Kidney epithelial cell (primary cell): Measurements from ENCODE around the gene SUMF2. TPM values are rescaled to one million over a fixed set of nuclear protein-coding genes. Genes with fewer than 3 reads are reported as not detected.
A peak's percentile ranks its signal among the peaks of the same experiment; 100 is the strongest.
"Not testable (repeated sequence)": the region's sequence is repeated elsewhere in the genome, so short reads cannot be mapped to it uniquely, and the experiment has no call there.

Source experiments
- DNase-seq: peaks from one replicate; pipeline ENCODE4 v3.0.0-alpha.2; 2010; ENCODE audit warnings: low read depth
- H3K27me3 ChIP-seq: 2 replicates; pipeline ENCODE4 v1.6.0; 2011; ENCODE audit warnings: low read length; ENCODE audit not compliant: control insufficient read depth, insufficient read depth
- H3K36me3 ChIP-seq: 2 replicates; pipeline ENCODE4 v1.5.1; 2011; ENCODE audit warnings: low read length; ENCODE audit not compliant: control insufficient read depth, insufficient read depth
- H3K4me3 ChIP-seq: 2 replicates; pipeline ENCODE4 v1.5.1; 2011; ENCODE audit warnings: low read depth, mild to moderate bottlenecking, control low read depth, low read length
- CTCF ChIP-seq: IDR thresholded peaks from 2 replicates; pipeline ENCODE4 v1.5.1; 2011; ENCODE audit warnings: mild to moderate bottlenecking, moderate library complexity, low read length, control low read depth, inconsistent platforms; ENCODE audit not compliant: insufficient read depth, poor library complexity, severe bottlenecking
- total RNA-seq: library from RNA; depleted of rRNA; stranded (reverse); fragments of >200 nt; gene quantifications from 2 replicates; pipeline ENCODE4 v1.2.3, GENCODE V29; 2015

The SUMF2 gene
- total RNA-seq, 1 donor from 2014 or later: 98.6 TPM

- peak; percentile 55 for DNase-seq
- Histone ChIP-seq H3K27me3 (no peaks in the 10 kb centered on the region), H3K36me3 (peaks cover 4% of the 10 kb centered on the region), H3K4me3 (peak overlapping the region; percentile 85)
- no peak for TF ChIP-seq CTCF
Measured at GRCh38 chr7:56105508-56105907, 41.4 kb downstream of the SUMF2 start.

DNA sequence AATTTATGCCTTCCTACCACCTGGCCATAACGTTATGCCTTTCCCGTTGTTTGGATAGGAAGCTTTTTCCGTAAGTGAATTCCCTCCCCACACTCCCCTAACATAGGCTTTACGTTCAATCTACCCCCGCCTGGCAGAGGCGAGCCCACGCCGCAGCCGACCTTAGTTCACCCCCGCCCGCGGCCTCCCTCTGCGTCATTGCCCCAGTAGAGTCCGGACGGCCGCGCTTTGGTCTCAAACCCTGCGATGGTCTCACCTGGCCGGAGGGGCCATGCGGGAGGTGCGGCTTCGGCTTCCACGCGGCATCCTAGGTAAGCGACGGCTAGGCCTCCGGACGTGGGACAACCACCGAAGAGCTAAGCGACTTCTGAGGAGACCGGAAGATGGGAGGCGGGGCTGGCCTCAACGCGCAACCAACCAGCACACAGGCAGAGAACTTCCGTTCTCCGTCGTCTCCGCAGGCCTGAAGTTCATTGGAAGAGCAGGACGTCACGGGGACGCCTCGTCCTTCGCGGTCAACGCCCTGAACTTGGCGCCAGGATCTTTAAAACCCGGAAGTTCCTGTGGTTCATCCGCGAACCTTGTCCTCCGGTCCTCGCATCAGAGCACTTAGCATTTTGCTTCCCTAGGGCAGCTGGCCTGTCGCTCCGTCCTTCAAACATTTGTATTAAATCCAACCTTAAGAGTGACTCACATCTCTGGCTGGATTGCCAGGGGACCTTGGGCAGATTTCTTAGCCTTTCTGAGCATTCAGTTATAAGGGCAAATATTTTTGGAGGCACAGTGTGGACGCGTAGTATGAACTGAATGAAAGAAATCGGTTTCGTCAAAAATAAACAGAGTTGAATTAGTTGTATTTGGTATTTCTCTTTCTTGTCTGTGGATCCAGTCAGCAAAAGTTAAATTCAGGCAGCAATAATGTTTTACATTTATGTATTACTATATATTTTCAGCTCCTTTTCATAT is 42.3 kb downstream of the SUMF2 start, which contains the start of gene CHCHD2:
Gene CHCHD2, minus strand, starts transcription at position 369 of the 966 bp plus-strand sequence. Its CDS starts 63 bp downstream, at position 306.
- peak; percentile 98 for DNase-seq
- H3K27me3 ChIP-seq: no peaks in the 10 kb centered on the region
- TF ChIP-seq CTCF: no peak

DNA sequence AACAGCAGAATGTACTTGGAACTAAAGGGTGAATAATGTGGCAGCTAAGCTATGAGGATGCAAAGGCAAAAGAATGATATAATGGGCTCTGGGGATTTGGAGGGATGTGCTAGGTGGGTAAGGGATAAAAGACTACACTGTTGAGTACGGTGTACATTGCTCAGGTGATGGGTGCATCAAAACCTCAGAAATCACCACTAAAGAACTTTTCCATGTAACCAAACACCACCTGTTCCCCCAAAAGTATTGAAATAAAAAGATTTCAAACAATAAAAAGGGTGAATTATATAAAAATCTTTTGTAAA is 43.8 kb downstream of the SUMF2 start:
- Histone ChIP-seq H3K4me3 (no peak overlapping the region), H3K27me3 (no peaks in the 10 kb centered on the region), H3K36me3 (peaks cover 2% of the 10 kb centered on the region)
- no peak for DNase-seq
- no peak for TF ChIP-seq CTCF

More for the DNA sequence above, 42.3 kb downstream of the SUMF2 start, which contains the start of gene CHCHD2:
- Histone ChIP-seq H3K36me3 (peaks cover 2% of the 10 kb centered on the region), H3K4me3 (peak within 1 kb of the TSS; percentile 85)

- no peaks in the 10 kb centered on the region for H3K36me3 ChIP-seq
- H3K27me3 ChIP-seq: no peaks in the 10 kb centered on the region
- H3K4me3 ChIP-seq: no peak overlapping the region
- no peak for TF ChIP-seq CTCF
- no peak for DNase-seq
Measured at GRCh38 chr7:56110611-56111010, 46.5 kb downstream of the SUMF2 start.

DNA sequence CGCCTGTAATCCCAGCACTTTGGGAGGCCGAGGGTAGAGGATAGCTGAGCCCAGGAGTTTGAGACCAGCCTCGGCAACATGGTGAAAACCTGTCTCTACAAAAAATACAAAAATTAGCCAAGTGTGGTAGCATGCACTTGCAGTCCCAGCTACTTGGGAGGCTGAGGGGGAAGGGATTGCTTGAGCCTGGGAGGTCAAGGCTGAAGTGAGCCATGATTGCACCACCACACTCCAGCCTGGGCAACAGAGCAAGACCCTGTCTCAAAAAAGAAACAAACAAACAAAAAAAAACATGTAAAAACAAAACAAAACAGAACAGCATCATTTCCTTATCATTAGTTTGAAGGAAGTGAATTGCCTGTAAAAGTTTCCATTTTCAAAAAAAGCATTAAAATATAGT is 48.2 kb downstream of the SUMF2 start:
- not testable (repeated sequence) for DNase-seq, H3K27me3 ChIP-seq, H3K4me3 ChIP-seq, H3K36me3 ChIP-seq

- no peaks in the 10 kb centered on the region for H3K36me3 ChIP-seq
- no peak for DNase-seq
- peaks cover 9% of the 10 kb centered on the region for H3K27me3 ChIP-seq
- no peak for TF ChIP-seq CTCF
- peak within 1 kb of the TSS; percentile 27 for H3K4me3 ChIP-seq
Measured at GRCh38 chr7:56115852-56116538, 51.9 kb downstream of the SUMF2 start, which contains the start of gene NUPR2. Gene NUPR2 (minus strand): TSS chr7:56116417. CDS start chr7:56116314, 103 bp downstream.
